ELR (cell line): Measurements from ENCODE around the gene NABP2.

Experiments
- DNase-seq: peaks from one replicate; pipeline ENCODE4 v3.0.0-alpha.2; 2015; ENCODE audit warnings: low read depth

NABP2 gene

DNA sequence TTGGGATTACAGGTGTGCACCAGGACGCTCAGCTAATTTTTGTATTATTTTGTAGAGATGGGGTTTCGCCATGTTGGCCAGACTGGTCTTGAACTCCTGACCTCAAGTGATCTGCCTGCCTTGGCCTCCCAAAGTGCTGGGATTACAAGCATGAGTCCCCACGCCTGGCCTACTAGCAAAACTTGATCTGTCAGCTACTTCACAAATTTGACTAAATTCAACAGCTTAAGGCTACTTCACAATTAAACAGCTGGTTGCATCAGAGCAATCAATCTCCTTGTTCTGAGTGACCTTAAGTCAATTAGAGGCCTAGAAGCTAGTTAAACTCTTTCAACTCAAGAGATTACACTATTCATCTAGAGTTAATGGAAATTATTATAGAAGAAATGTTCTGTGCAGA, 54.8 kb downstream of the NABP2 start:
- DNase-seq, result no peak
